Measurements from ENCODE around the gene IGSF8. TPM values are rescaled to one million over a fixed set of nuclear protein-coding genes. Genes with fewer than 3 reads are reported as not detected.
"Not testable (repeated sequence)": the region's sequence is repeated elsewhere in the genome, so short reads cannot be mapped to it uniquely, and the experiment has no call there.

Gene IGSF8
- total RNA-seq, 1 donor from 2014 or later = 37.5 TPM

DNA sequence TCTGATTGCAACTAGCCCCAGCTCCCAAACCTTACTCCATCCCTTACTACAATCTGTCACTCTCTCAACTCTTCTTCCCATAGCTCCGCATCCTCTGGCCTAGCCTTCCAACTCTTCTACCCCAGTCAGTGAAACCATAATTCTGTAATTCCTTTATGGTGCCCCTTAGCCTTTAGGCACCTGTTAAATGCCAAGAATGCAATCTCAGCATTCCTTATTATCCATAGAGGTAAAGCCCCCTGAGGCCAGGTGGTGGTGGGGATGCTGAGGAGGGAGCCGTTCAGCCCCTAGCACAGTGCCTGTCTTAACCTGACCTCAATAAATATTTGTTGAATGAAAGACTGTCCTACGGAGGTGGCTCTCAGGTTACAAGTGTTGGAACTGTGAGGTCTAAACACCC, 31.1 kb upstream of the IGSF8 start:
- no peak for ATAC-seq
- H3K27ac ChIP-seq = no peak overlapping the region
- intact Hi-C loops (cut with DNase I) = no loop called here
- H3K36me3 ChIP-seq = no peaks in the 10 kb centered on the region
- no peaks in the 10 kb centered on the region for H3K9me3 ChIP-seq
- no peak for TF ChIP-seq CTCF (IDR thresholded peaks at IDR 0.05)
- H3K4me1 ChIP-seq = peaks cover 7% of the 10 kb centered on the region
- no peaks in the 10 kb centered on the region for H3K27me3 ChIP-seq
- no peak overlapping the region for H3K4me3 ChIP-seq
- DNase-seq = peak; percentile 15

- DNase-seq (peak; percentile 28), ATAC-seq (no peak)
- peaks cover 7% of the 10 kb centered on the region for H3K4me1 ChIP-seq
- H3K9me3 ChIP-seq = no peaks in the 10 kb centered on the region
- no peaks in the 10 kb centered on the region for H3K36me3 ChIP-seq
- TF ChIP-seq CTCF (IDR thresholded peaks at IDR 0.05) = no peak
- intact Hi-C loops (cut with DNase I) = no loop called here
- H3K27me3 ChIP-seq = no peaks in the 10 kb centered on the region
- H3K4me3 ChIP-seq = no peak overlapping the region
- no peak overlapping the region for H3K27ac ChIP-seq
Observed at GRCh38 chr1:160129046-160129445, 30.6 kb upstream of the IGSF8 start.

GRCh38 chr1:160128636-160129035, 30.2 kb upstream of the IGSF8 start:
- peak; percentile 53 for DNase-seq
- H3K4me1 ChIP-seq = peaks cover 7% of the 10 kb centered on the region
- H3K27me3 ChIP-seq = no peaks in the 10 kb centered on the region
- no peaks in the 10 kb centered on the region for H3K9me3 ChIP-seq
- H3K36me3 ChIP-seq = no peaks in the 10 kb centered on the region
- H3K27ac ChIP-seq = no peak overlapping the region
- no peak for ATAC-seq
- H3K4me3 ChIP-seq = no peak overlapping the region
- TF ChIP-seq CTCF (IDR thresholded peaks at IDR 0.05) = no peak
- intact Hi-C loops (cut with DNase I) = no loop called here

DNA sequence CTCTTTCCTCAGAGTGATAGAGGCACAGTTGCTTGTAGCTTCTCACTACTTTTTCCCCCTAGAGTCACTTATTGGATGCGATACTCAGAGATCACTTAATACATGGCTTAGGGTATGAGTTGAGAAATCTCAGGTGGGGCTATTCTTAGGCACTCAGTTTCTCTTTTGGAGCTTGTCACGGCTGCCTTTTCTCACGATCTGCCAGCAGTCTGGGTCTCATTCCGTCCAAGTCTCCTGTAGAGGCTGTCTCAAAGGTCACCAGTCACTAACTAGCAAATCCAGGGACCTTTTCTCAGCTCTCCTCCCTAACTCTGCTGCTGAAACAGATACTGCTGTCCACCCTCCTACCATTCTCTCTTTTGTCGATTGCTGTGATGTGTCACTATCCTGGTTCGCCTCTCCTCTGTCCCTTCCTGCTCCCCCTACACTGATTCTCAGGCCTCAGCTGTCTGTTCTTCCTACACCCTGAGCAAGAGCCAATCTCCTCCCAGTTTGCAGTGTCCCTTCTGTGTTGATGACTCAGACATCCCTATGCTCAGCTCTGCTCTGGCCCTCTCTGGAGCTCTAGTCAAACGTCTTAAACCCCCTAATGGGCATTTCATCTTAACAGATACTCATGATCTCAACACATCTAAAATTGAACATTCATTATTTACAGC, 29.6 kb upstream of the IGSF8 start:
- Histone ChIP-seq H3K27ac (no peak overlapping the region), H3K27me3 (no peaks in the 10 kb centered on the region), H3K4me1 (peaks cover 7% of the 10 kb centered on the region), H3K4me3 (no peak overlapping the region), H3K36me3 (no peaks in the 10 kb centered on the region), H3K9me3 (no peaks in the 10 kb centered on the region)
- ATAC-seq (no peak), DNase-seq (peak; percentile 1)
- no peak for TF ChIP-seq CTCF (IDR thresholded peaks at IDR 0.05)
- intact Hi-C loops (cut with DNase I) = no loop called here

DNA sequence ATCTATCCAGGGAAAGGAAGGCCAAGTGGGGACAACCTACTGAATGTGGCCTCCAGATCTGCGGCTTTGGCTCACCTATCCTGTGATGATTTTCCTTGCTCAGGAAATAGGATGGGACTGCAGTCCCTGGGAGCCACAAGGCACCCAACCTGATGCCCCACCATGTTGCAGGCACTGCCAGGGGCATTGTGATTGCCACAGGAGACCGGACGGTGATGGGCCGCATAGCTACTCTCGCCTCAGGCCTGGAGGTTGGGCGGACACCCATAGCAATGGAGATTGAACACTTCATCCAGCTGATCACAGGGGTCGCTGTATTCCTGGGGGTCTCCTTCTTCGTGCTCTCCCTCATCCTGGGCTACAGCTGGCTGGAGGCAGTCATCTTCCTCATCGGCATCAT, 29.0 kb upstream of the IGSF8 start:
- no peak for ATAC-seq
- H3K4me3 ChIP-seq = no peak overlapping the region
- peak; percentile 39 for DNase-seq
- H3K36me3 ChIP-seq = no peaks in the 10 kb centered on the region
- no peaks in the 10 kb centered on the region for H3K9me3 ChIP-seq
- no peak for TF ChIP-seq CTCF (IDR thresholded peaks at IDR 0.05)
- H3K27ac ChIP-seq = no peak overlapping the region
- peaks cover 7% of the 10 kb centered on the region for H3K4me1 ChIP-seq
- H3K27me3 ChIP-seq = no peaks in the 10 kb centered on the region
- intact Hi-C loops (cut with DNase I) = no loop called here

- H3K36me3 ChIP-seq; H3K27ac ChIP-seq; intact Hi-C loops (cut with DNase I); H3K27me3 ChIP-seq; H3K4me1 ChIP-seq; H3K9me3 ChIP-seq; H3K4me3 ChIP-seq; ATAC-seq: not testable (repeated sequence)
- peak; percentile 2 for DNase-seq
Observed at GRCh38 chr1:160126342-160126741, 27.9 kb upstream of the IGSF8 start.
